Raji (cell line): Measurements from ENCODE around the gene PIGM.

ENCODE experiments used
- POLR2A ChIP-seq: IDR thresholded peaks from 2 replicates; pipeline ENCODE4 v1.6.1; 2011; ENCODE audit warnings: low read depth, low read length, control low read depth; ENCODE audit not compliant: insufficient read depth

Gene PIGM

DNA sequence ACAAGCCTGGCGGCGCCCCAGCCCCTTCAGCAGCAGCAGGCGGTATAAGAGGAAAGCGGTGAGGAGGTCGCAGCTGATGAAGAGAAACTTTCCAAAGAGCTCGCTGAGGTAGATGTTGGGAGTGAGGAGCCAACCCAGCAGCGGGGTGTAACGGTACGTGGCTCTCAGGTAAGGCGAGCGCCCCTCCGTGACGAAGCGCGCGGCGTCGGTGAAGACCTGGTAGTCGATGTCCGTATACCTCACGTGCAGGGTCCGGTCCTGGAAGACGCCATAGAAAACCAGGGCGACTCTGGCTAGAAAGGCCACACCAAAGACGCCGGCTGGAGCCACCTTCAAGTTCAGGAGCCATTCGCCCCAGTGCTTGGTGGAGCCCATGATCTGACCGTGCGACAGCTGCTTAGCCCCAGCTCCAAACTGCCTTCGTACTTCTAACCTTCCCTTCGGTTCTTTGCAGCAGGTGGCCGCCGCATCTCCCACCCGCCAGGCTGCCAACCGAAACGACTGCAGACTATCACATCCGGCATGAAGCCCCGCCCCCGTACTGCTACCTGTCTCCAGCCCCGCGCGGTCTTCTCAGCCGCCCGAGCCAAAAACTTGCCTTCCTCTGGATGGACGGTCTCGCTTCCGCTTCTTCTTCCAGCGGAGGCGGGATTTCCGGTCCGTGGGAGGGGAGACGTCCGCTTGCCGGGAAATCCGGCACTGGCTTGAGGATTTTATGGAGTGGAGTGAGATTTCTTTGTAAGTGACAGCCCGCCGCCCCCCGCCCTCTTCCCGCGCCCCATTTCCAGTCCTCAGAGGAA is at the start of gene PIGM:
TSS of gene PIGM (minus strand) at position 626 of the 800 bp plus-strand sequence. CDS start at position 375, 251 bp downstream.
- TF ChIP-seq POLR2A, result peak; percentile 71

DNA sequence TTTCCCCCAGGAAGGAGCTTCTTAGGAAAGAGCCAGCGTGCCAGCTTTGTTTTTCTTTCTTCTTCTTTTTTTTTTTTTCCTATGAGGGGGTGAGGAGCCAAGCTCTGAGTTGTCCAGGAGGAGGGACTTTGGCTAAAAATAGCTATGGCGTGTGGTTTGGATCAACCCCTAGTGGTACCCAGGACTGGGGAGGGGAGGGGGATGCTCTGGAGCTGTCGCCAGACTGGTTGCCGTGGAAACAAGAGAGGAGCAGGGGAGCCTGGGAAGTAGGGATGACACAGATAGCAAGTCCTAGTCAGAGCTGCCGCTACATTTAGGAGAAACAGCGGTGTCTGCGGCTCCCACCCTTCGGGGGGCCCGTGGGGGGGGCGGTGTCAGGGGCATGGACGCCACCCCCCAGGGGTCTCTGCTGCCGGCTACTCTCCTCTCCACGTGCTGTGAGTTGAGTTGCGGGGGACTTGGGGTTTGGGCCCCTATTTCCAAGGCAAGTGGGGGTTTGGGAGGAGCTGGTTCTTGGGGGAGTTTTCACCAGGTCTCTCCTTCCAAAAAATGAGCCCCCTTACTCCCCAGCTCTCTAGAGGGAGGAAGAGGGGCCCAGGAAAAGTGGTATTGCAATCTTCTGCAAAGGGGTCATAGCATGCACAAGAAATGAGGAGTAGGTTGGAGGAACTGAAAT is 49.6 kb upstream of the PIGM start, which contains the start of gene KCNJ9:
TSS of gene KCNJ9 (plus strand) at position 278 of the 676 bp plus-strand sequence. CDS start 2,493 bp downstream, outside the sequence.
- TF ChIP-seq POLR2A, result no peak

DNA sequence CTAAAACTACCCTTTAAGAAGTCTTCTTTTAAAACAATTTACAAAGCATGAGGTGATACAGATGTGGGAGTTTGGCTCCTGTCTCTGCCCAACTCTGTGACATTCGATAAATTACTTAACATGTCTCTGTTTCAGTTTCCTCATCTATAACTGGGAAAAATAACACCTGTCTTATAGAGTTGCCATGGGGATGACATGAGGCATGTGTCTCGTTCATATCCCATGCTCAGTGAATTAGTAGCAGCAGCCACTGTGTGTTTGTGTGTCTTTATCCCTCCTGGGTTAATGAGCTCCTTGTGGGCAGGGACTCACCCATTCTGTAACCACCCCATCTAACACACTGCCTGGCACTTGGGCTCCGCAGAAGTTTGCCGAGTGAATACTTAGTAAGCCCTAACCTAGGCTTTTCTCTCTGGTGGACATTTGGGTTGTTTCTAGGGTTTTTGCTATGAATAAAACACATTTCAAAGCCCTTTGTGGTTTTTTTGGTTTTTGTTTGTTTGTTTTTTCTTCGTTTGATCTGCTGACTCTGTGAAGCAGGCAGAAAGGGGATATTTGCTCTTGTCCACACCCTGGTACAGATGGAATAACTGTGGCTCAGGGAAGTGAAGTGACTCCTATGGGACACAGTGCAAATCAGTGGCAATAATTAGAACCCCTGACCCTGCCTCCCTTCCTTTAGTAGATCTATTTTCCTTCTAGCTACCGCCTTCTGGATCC is 48.8 kb upstream of the PIGM start:
- TF ChIP-seq POLR2A, result no peak

DNA sequence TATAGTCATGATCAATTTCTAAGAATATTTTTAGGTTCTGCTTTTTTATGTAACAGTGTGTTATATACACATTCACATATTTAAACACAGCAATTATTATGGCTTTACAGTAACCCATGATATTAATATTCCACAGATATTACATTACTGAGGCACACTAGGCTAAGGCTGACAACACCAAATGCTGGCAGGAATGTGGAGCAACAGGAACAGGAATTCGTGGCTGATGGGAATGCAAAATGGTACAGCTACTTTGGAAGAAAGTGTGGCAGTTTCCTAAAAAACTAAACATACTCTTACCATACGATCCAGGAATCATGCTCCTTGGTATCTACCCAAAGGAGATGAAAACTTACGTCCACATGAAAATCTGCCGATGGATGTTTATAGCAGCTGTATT is 47.7 kb upstream of the PIGM start:
- no peak for TF ChIP-seq POLR2A

DNA sequence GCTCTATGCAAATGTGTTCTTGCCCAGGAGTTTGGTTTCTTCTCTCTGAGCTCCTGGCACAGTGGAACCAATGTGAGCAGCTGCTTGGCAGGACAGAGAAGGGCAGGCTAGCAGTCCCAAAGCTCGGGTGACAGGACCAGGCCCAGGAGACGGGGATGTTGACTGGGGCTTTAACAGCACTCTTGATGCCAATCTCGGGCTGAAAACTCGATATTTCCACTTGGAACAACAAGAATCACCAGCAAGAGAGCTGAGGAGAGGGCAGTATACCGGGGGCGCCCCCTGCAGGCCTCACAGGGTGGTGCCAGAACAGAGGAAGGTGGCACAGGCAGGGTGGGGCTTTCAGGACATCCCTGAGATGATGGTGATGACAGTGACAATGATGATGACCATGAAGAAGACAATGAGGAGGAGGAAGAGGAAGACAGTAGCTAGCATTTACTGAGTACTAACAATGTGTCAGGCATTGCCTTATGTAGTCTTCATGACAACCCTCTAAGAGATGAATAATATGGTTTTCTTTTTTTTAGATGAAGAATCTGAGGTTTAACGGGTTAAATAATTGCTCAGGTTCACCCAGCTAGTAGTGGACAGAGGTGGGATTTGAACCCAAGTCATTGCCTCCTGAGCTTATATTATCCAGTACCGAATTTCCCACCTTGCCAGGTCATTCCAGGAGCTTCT is 46.9 kb upstream of the PIGM start:
- no peak for TF ChIP-seq POLR2A

DNA sequence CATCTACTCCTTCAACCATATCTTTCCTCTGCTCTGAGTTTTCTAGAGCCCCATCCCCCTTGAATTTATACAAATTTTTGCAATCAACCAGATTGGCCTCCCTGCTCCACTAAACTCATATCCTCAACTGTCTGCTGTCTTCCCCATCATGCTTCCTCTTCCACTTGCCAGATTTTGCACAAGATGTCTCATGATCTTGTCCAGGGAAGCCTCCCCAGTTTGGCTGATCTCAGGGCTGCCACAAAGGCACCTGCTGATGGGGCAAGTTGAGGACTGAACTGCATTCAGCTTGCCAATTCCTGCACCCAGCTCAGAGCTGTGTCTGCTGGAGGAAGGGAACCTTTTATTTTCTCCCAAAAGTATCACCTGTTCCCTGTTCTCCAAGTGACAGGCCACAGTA is 45.7 kb upstream of the PIGM start:
- no peak for TF ChIP-seq POLR2A

DNA sequence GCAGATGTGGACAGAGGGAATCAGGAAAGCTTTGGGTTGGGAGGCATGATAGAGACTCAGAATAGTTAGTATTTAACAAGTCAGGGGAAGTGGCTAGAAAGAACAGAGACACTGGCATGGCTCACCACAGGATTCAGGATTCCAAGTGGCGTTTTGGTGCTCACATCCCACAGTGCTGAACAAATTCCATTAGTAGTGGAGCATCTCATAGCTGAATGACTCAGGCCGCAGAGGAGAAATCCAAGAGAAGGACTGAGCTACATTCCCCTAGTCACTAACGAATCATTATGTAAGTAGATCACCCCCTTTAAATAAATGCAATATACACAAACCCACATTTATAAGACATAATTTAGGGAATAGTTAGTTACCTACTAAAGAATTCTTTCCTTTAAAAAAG is 44.5 kb upstream of the PIGM start:
- no peak for TF ChIP-seq POLR2A

DNA sequence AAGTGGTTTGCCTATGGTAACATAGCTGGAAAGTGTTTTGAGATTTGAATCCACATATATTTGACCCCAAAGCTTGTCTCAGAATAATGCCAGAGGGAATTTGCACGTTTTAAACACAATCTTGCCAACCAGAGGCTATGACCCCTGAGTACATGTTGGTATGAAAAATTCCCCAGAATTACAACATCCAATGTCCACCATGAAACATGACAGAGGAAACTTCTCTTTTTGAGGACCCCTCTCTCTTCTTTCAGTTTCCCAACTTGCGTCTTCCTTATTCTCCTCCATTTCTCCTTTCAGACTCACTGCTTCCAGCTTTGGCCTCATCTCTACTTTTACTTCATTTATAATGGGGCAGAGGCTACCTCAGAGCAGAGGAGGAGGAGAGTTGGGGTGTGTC is 44.0 kb upstream of the PIGM start:
- TF ChIP-seq POLR2A, result no peak

DNA sequence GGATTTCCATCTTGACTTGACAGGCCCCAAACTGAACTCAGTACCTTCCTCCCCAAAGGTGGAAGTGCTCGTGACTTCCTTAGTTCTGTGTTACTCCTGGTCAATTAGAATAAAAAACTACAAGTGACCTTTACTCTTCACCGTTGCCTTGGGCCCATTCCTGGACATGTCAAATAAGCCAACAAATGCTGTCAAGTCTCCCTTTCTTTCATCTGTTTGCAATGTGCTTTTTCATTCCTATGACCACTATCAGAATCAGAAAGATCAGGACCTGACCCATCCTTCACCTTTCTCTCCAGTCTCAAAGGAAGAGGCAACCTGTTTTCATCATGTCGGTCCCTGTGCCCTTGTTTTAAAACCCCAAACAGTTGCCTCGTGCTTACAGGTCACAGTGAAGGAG is 43.1 kb upstream of the PIGM start:
- no peak for TF ChIP-seq POLR2A

DNA sequence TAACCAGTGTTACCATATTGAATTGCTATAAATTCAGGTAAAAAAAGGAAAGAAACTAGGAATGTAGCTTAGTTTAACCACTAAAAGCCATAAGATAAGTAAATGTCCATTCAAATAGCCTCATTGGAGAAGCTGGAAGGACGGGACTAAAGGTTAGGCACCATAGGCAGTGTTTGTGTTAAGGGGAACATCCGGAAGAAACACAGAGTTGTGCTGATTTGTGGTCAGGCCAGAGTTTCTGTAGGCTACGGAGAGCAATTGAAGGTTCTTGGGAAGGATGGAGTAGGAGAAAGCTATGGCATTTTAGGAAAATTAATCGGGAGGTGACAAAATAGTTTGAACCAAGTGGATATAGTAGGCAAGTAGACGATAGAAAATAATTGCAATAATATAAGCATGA is 39.5 kb upstream of the PIGM start:
- no peak for TF ChIP-seq POLR2A

DNA sequence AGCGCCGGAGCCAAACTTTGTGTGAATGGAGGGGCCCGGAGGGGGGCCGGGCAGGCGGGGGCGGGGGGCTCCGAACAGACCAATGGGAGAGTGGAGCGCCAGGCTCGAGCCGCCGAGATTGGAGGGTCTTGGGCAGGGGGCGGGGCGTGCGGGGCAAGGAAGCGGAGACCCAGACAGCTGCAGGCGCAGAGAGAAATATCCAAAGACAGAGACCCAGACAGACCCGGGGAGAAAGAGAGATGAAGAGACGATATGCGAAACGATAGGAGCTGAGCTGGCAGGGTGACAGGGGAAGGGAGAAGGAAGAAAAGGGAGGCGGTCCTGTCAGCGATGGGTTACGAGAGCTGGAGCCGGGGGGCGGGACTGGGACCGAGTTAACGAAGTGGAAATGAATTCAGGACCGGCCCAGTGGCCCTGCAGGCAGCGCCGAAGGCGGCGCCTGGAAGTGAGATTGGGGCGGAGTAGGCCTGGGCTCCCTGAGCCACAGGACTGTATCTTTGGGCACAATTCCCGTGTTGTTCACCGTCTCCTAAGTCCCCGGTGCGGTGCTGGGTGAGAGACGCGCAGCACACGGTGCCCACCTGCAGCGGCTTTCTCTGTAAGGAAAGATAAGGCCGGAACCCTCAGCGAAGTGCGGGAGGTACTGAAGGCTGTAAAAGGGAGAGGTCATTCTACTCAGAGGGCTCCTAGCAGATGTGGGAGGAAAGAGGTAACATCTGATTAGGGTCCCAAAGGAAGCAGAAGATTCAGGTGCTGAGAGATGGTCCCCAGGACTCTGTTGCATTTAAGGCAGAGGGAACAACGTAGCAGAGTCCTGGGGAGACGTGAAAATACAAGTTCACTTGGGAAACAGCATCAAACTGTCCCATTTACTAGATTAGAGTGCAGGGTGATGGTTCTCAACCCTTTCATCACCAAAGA is 38.7 kb upstream of the PIGM start:
- no peak for TF ChIP-seq POLR2A

DNA sequence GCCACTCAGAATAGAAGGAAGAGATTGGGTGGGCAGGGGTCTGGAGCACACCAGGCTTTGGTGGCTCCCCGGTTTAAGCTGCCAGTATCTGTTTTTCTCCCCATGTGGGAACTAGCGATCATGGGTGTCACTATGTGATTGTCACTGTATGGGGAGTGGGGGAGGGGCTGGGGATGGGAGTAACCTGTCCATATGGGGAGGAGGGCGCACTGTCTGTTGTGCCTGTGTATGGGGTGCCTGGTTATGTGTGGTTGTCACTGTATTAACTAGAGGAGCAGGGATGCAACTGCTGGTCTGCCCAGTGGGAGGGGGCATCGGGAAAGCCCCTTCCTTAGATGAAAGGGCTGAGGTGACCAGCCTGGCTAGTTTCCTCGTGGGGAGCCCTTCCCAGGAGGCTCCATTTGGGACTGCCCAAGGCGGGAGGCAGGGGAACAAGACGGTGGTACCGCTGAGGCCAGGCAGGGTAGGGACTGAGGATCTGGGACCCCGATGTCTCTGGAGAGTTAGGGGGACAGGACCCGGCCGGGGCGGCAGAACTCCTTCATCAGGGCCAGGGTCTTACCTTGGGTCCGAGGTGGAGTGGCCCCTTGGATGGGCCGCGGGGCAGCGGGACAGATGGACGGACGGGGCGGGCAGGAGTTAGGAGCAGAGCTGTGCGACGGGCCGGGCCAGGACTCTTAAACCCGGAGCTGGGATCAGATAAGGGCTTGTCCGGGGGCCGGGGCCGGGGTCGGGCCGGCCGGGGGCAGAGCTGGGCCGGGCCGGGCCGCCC is 37.9 kb upstream of the PIGM start, which contains the start of gene KCNJ10:
TSS of gene KCNJ10 (minus strand) at position 701 of the 772 bp plus-strand sequence. CDS start 27,628 bp downstream, outside the sequence.
- TF ChIP-seq POLR2A, result no peak

DNA sequence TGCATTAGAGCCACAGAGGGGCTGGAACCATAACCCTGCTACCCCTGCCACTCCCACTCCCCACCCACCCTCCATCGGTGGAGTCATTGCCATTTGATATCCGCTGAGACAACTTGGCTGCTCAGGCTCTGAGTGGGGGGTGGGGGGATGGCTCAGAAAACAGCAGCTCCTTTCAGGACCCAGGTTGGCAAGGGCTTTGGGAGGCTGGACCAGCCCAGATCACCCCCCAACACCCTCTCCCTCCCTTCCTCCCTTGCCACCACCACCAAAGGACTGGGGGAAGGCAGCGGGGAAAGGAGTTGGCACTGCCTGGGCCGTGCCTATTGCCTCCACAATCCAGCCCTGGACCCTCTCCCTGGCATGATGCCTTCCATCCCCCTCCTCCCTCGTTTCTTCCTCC is 36.4 kb upstream of the PIGM start:
- TF ChIP-seq POLR2A, result no peak
